ENCODE measurements around the gene ARL2BP. TPM values are rescaled to one million over a fixed set of nuclear protein-coding genes. Genes with fewer than 3 reads are reported as not detected.

ARL2BP gene
- total RNA-seq, 4 donors from 2014 or later, result 10.3 to 39.6 (median 36.5) TPM

DNA sequence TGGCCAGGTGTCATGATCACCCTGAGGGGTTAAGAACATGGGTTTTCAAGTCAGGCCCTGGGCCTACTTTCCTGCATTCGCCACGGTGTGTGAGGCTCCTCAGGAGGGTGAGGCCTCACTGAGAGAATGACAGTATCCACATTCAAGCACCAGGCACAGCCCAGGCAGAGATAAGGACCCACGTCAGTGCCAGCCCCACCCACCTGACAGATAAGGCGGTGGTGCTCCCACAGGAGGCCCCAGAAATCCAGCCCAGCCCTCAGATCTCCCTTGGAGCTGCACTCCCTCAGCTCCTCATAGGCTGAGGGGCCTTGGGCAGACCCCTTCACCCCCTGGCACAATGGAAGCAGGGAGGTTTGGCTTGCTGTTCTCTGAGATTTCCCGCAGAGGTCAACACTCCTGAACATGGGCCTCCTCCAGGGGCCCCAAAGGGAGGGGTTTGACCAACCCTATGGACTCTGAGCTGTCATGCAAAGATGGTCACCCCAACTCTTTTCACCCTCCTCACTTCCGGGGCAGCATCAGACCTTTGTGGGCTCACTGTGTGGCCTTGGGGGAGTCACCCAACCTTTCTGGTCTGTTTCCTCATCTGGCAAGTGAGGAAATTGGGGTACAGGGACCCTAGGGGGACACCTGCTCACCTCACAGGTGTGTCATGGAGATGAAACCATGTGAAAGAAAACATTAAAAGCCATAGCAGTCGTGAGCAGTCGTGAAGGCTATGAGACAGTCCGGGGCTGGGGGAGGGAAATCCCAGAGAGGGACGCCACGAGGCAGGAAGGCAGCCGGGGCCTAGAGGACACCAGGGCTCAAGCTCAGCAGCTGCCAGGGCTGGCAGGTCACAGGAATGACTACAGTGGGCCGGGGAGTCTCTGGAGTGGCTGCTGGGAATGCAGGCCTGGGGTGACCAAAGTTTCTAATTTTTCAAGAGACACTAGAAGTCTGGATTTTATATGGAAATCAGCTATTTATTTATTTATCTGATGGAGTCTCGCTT is 24.0 kb downstream of the ARL2BP start:
- H3K4me3 ChIP-seq, result no peak overlapping the region

DNA sequence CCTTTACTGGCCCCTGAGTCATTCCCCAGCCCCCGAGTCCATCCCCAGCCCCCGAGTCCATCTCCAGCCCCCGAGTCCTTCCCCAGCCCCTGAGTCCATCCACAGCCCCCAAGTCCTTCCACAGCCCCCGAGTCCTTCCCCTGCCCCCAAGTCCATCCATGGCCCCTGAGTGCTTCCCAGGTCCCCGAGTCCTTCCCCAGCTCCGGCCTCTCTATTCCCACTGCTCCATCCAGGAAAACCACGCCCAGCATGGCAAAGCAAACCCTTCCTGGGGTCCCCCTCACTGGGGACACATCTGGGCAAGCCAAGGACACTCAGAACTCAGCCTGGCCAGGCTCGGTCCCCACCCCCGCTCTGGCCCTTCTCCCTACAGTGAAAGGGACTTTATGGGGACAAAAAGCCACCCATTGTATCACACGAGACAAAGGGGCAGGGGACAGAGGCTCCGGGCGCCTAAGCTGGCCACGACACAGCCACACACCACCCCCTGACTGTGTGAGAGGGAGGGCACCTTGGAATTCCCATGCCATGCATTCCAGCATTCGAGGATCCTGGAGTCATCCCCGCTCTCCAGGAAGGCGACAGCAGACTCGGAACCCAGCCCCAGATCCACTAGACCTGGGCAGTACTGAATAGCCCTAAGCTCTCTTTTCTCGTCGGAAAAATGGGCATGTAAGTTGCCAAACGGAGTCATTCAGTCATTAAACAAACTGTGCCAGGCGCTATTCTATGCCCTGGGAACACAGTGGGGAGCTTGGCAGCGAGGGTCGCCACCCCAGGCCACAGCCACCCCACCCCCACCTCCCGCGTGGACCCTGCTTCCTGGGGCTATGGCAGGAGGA is 25.4 kb downstream of the ARL2BP start:
- no peak for TF ChIP-seq POLR2AphosphoS5 (IDR thresholded peaks at IDR 0.05)
- TF ChIP-seq POLR2A (IDR thresholded peaks at IDR 0.05), result no peak
- TF ChIP-seq, protein P1, sequence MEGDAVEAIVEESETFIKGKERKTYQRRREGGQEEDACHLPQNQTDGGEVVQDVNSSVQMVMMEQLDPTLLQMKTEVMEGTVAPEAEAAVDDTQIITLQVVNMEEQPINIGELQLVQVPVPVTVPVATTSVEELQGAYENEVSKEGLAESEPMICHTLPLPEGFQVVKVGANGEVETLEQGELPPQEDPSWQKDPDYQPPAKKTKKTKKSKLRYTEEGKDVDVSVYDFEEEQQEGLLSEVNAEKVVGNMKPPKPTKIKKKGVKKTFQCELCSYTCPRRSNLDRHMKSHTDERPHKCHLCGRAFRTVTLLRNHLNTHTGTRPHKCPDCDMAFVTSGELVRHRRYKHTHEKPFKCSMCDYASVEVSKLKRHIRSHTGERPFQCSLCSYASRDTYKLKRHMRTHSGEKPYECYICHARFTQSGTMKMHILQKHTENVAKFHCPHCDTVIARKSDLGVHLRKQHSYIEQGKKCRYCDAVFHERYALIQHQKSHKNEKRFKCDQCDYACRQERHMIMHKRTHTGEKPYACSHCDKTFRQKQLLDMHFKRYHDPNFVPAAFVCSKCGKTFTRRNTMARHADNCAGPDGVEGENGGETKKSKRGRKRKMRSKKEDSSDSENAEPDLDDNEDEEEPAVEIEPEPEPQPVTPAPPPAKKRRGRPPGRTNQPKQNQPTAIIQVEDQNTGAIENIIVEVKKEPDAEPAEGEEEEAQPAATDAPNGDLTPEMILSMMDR (IDR thresholded peaks at IDR 0.05), result no peak
- no peak for TF ChIP-seq EP300 (IDR thresholded peaks at IDR 0.05; ENCODE audit: low read depth)
- peaks cover 8 to 33% (median 22%) of the 10 kb centered on the region in 4 donors for H3K4me1 ChIP-seq

More for the DNA sequence above, 24.0 kb downstream of the ARL2BP start:
- TF ChIP-seq, protein P1 (IDR thresholded peaks at IDR 0.05), result no peak
- TF ChIP-seq POLR2AphosphoS5 (IDR thresholded peaks at IDR 0.05) (peak; percentile 81 to 88 (median 83)), POLR2A (IDR thresholded peaks at IDR 0.05) (peak; percentile 87), EP300 (IDR thresholded peaks at IDR 0.05; ENCODE audit: low read depth) (no peak)
- peak; percentile 88 for DNase-seq
- Histone ChIP-seq H3K27me3 (no peaks in the 10 kb centered on the region), H3K4me1 (peaks cover 8 to 42% (median 26%) of the 10 kb centered on the region in 4 donors), H3K27ac (peak overlapping the region; percentile 38 to 74 (median 60)), H3K9me3 (no peaks in the 10 kb centered on the region), H3K36me3 (no peaks in the 10 kb centered on the region)
- intact Hi-C loops (cut with DNase I; ENCODE audit: low total_unique reads), result no loop called here
- in situ Hi-C loops (cut with MboI; ENCODE audit: low pct_ligation_motif_present in 1 of 4, low pct_unique_long_range_greater_than_20kb in 1 of 4, low sequenced_read_pairs in 3 of 4), result no loop called here
- WGBS, 2 donors (ENCODE audit: low coverage in 1 of 2), result 46% methylated on average over 11 of the region's 14 CpGs; no CpG with 5 or more reads in 1 of the 2 donors

DNA sequence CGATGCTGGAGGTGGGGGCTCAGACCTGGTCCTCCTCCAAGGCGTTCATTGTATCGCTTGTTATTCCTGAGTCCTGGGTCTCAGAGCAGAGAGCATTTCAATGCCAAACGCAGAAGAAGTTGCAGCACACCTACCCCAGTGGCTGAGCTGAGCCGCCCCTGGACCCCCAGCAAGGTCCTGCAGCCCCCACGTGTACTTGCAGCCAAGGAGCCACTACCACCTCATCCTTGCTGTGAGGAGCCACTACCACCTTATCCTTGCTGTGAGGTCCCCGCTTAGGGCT is 25.9 kb downstream of the ARL2BP start:
- DNase-seq, result no peak
- H3K4me1 ChIP-seq, result peaks cover 8 to 27% (median 17%) of the 10 kb centered on the region in 4 donors
- no peak overlapping the region for H3K27ac ChIP-seq
- no peaks in the 10 kb centered on the region for H3K36me3 ChIP-seq
- intact Hi-C loops (cut with DNase I; ENCODE audit: low total_unique reads) (no loop called here), in situ Hi-C loops (cut with MboI; ENCODE audit: low pct_ligation_motif_present in 1 of 4, low pct_unique_long_range_greater_than_20kb in 1 of 4, low sequenced_read_pairs in 3 of 4) (no loop called here)
- no peak overlapping the region for H3K4me3 ChIP-seq
- no peak for TF ChIP-seq POLR2AphosphoS5 (IDR thresholded peaks at IDR 0.05)
- no peak for TF ChIP-seq EP300 (IDR thresholded peaks at IDR 0.05; ENCODE audit: low read depth)
- TF ChIP-seq POLR2A (IDR thresholded peaks at IDR 0.05), result no peak
- TF ChIP-seq, protein P1 (IDR thresholded peaks at IDR 0.05), result no peak
- 88% methylated on average over 7 of the region's 7 CpGs; no CpG with 5 or more reads in 1 of the 2 donors for WGBS, 2 donors (ENCODE audit: low coverage in 1 of 2)
- H3K9me3 ChIP-seq, result no peaks in the 10 kb centered on the region
- H3K27me3 ChIP-seq, result no peaks in the 10 kb centered on the region

More for the DNA sequence above, 25.4 kb downstream of the ARL2BP start:
- no peaks in the 10 kb centered on the region for H3K27me3 ChIP-seq
- no peaks in the 10 kb centered on the region for H3K9me3 ChIP-seq
- WGBS, 2 donors (ENCODE audit: low coverage in 1 of 2), result 85% methylated on average over 17 of the region's 25 CpGs; no CpG with 5 or more reads in 1 of the 2 donors
- DNase-seq, result no peak
- intact Hi-C loops (cut with DNase I; ENCODE audit: low total_unique reads) (no loop called here), in situ Hi-C loops (cut with MboI; ENCODE audit: low pct_ligation_motif_present in 1 of 4, low pct_unique_long_range_greater_than_20kb in 1 of 4, low sequenced_read_pairs in 3 of 4) (no loop called here)
- H3K36me3 ChIP-seq, result no peaks in the 10 kb centered on the region
- no peak overlapping the region for H3K4me3 ChIP-seq
- no peak overlapping the region for H3K27ac ChIP-seq
